GM19328 (cell line): Measurements from ENCODE around the gene PDCD5.

Experiments
- ATAC-seq: cut with Tn5 transposase; IDR thresholded peaks from one replicate; pipeline ENCODE4 v1.9.1; 2021; ENCODE audit warnings: mild to moderate bottlenecking, moderate library complexity; ENCODE audit not compliant: unreplicated experiment

The PDCD5 gene

DNA sequence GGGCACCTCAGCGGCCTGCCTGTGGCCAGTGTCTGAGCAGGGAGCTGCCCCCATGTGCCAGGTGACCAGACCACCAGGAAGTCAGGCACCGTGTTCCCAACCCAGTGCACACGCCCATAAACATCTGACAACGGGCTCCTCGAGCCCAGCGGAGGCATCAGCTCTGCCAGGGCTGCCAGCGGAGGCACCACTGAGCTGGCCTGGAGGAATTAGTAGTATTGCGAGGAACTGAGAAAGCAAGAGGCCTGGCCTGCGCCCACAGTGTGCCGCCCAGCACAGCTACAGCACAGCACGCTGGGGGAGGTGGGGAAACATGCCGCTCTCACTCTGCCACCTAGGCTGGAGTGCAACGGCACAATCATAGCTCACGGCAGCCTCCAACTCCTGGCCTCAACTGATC, 49.3 kb downstream of the PDCD5 start:
- ATAC-seq = no peak

- ATAC-seq = no peak
These were observed 50.4 kb downstream of the PDCD5 start for GRCh38 chr19:32631381-32631780.
